ENCODE data around the gene ELOVL6.
"Not testable (repeated sequence)": the region's sequence is repeated elsewhere in the genome, so short reads cannot be mapped to it uniquely, and the experiment has no call there.

ELOVL6 gene

DNA sequence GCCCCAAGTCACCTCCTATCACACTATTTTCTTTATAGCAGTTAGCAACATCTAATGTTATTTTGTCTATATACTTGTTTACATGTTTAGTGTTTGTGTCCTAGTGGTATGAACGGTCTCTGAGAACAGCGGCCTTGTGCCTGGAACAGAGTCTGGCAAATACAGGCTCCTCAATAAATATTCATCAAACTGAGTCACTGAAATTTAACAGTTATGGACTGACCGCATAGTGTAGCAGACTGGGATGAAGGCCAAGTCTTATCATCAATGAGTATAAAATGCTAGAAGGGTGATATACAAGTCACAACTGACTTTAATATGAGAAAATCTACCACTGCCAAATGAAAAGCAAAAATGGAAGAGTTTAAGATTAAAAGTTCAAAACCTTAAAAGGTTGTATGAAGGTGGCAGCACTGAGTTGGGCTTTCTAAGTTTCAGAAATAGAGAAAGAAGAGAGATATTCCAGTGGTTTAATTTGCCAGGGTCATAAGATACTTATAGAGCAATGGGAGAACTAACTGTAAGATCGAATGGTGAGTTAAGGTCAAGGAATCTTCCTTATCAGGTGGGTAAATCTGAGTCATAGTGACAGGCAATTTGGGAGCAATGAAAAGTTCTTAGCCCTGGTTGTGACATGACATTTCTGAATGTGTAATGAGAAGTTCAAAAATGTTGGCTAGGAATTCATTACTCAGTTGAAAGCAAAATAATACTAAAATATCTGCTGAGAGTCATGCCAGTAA, 34.9 kb downstream of the ELOVL6 start:
- TF ChIP-seq, protein P1, sequence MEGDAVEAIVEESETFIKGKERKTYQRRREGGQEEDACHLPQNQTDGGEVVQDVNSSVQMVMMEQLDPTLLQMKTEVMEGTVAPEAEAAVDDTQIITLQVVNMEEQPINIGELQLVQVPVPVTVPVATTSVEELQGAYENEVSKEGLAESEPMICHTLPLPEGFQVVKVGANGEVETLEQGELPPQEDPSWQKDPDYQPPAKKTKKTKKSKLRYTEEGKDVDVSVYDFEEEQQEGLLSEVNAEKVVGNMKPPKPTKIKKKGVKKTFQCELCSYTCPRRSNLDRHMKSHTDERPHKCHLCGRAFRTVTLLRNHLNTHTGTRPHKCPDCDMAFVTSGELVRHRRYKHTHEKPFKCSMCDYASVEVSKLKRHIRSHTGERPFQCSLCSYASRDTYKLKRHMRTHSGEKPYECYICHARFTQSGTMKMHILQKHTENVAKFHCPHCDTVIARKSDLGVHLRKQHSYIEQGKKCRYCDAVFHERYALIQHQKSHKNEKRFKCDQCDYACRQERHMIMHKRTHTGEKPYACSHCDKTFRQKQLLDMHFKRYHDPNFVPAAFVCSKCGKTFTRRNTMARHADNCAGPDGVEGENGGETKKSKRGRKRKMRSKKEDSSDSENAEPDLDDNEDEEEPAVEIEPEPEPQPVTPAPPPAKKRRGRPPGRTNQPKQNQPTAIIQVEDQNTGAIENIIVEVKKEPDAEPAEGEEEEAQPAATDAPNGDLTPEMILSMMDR (conservative IDR thresholded peaks at IDR 0.05; ENCODE audit: control insufficient read depth, insufficient read depth, low read depth, low read length), result peak; percentile 17
- DNase-seq (ENCODE audit: low read depth), result peak; percentile 84
- H3K4me3 ChIP-seq (ENCODE audit: control insufficient read depth, low read depth, low read length), result no peak overlapping the region

GRCh38 chr4:110160618-110161017, 37.8 kb downstream of the ELOVL6 start:
- DNase-seq (ENCODE audit: low read depth), result no peak
- no peak overlapping the region for H3K4me3 ChIP-seq (ENCODE audit: control insufficient read depth, low read depth, low read length)
- TF ChIP-seq, protein P1 (conservative IDR thresholded peaks at IDR 0.05; ENCODE audit: control insufficient read depth, insufficient read depth, low read depth, low read length), result no peak

DNA sequence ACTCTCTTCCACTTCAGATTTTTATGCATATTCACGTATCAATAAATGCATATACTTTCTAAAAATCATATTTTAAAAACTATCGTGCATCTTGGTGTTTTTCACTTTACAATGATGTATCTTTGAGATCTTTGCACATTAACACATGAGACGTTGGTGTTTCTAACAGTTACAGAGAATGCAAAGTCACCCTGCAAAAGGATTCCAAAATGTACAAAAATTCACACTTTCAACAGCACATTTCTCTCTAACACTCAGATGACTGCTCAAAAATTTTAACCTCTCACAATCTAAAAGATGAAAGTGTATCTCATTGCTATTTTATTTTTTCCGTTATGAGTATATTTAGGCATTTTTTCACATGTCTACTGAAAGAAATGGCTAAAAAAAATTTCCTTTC, 38.9 kb downstream of the ELOVL6 start:
- DNase-seq (ENCODE audit: low read depth), result no peak
- TF ChIP-seq, protein P1 (conservative IDR thresholded peaks at IDR 0.05; ENCODE audit: control insufficient read depth, insufficient read depth, low read depth, low read length), result no peak
- no peak overlapping the region for H3K4me3 ChIP-seq (ENCODE audit: control insufficient read depth, low read depth, low read length)

DNA sequence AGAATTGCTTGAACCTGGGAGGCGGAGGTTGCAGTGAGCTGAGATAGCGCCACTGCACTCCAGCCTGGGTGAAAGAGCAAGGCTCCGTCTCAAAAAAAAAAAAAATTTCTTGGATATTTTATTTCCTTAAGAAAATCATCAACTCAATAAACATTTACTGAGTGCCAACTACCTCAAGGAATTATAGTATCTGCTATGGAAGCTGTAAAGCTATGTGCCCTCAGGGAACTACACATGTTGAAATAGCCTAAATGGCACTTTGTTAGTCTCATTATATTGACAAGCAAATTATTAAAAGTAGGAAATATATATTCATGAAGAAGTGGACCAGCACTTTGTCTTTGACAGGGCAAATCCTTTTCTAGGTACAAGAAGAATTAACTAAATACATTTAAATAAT, 40.8 kb downstream of the ELOVL6 start:
- no peak for DNase-seq (ENCODE audit: low read depth)
- H3K4me3 ChIP-seq (ENCODE audit: control insufficient read depth, low read depth, low read length), result no peak overlapping the region
- TF ChIP-seq, protein P1 (conservative IDR thresholded peaks at IDR 0.05; ENCODE audit: control insufficient read depth, insufficient read depth, low read depth, low read length), result no peak

- DNase-seq (ENCODE audit: low read depth), result peak; percentile 12
- not testable (repeated sequence) for H3K4me3 ChIP-seq (ENCODE audit: control insufficient read depth, low read depth, low read length)
Measured at GRCh38 chr4:110157166-110157565, 41.2 kb downstream of the ELOVL6 start.

GRCh38 chr4:110156442-110156841, 42.0 kb downstream of the ELOVL6 start:
- TF ChIP-seq, protein P1 (conservative IDR thresholded peaks at IDR 0.05; ENCODE audit: control insufficient read depth, insufficient read depth, low read depth, low read length), result no peak
- DNase-seq (ENCODE audit: low read depth), result no peak
- no peak overlapping the region for H3K4me3 ChIP-seq (ENCODE audit: control insufficient read depth, low read depth, low read length)

- TF ChIP-seq, protein P1 (conservative IDR thresholded peaks at IDR 0.05; ENCODE audit: control insufficient read depth, insufficient read depth, low read depth, low read length), result no peak
- H3K4me3 ChIP-seq (ENCODE audit: control insufficient read depth, low read depth, low read length), result no peak overlapping the region
- DNase-seq (ENCODE audit: low read depth), result peak; percentile 62
Measured at GRCh38 chr4:110155654-110156053, 42.8 kb downstream of the ELOVL6 start.

Data from fibroblast of mammary gland (primary cell).